B cell (primary cell): ENCODE data around the gene AAK1.

Experiments used
- CTCF ChIP-seq: fragments of 200-600 bp; IDR thresholded peaks from one replicate; pipeline ENCODE4 v1.8.0; 2022; ENCODE audit warnings: antibody characterized with exemption, mild to moderate bottlenecking
- EZH2 ChIP-seq: IDR thresholded peaks from 2 replicates; pipeline ENCODE4 v1.6.1; 2012; ENCODE audit warnings: borderline replicate concordance, low read depth, mild to moderate bottlenecking, moderate library complexity, low read length; ENCODE audit not compliant: insufficient read depth, poor library complexity, severe bottlenecking

GRCh38 chr2:69572641-69573040 is 70.9 kb downstream of the AAK1 start:
- TF ChIP-seq CTCF (no peak), EZH2 (no peak)
